MM.1S (cell line): ENCODE results near the gene NMB.

Source experiments
- DNase-seq: peaks from one replicate; pipeline ENCODE4 v3.0.0-alpha.2; 2015
- H2AFZ ChIP-seq: fragments of 300-600 bp; sonication (generic); 2 replicates; pipeline ENCODE4 v1.6.0; 2016; ENCODE audit warnings: antibody characterized with exemption, low read length
- H3F3A ChIP-seq: fragments of 300-600 bp; sonication (generic); 2 replicates; pipeline ENCODE4 v1.6.1; 2016; ENCODE audit warnings: mild to moderate bottlenecking, antibody characterized with exemption, low read length, moderate library complexity, mixed read lengths; ENCODE audit not compliant: insufficient read depth
- H3K27ac ChIP-seq: fragments of 300-600 bp; sonication (generic); 2 replicates; pipeline ENCODE4 v1.5.1; 2016; ENCODE audit warnings: mild to moderate bottlenecking, low read length
- H3K27me3 ChIP-seq: fragments of 300-600 bp; sonication (generic); replicated peaks from 2 replicates; pipeline ENCODE4 v1.6.0; 2016; ENCODE audit warnings: low read length; ENCODE audit not compliant: insufficient read depth
- H3K36me3 ChIP-seq: fragments of 300-600 bp; sonication (generic); replicated peaks from 2 replicates; pipeline ENCODE4 v1.6.1; 2016; ENCODE audit warnings: mild to moderate bottlenecking, low read length, mixed read lengths; ENCODE audit not compliant: insufficient read depth
- H3K4me1 ChIP-seq: fragments of 300-600 bp; sonication (generic); 2 replicates; pipeline ENCODE4 v1.6.1; 2016; ENCODE audit warnings: low read length, mixed read lengths
- H3K4me2 ChIP-seq: fragments of 300-600 bp; sonication (generic); 2 replicates; pipeline ENCODE4 v1.6.0; 2016; ENCODE audit warnings: low read depth, low read length
- H3K4me3 ChIP-seq: fragments of 300-600 bp; sonication (generic); 2 replicates; pipeline ENCODE4 v1.5.1; 2016; ENCODE audit warnings: low read length, mixed read lengths
- H3K79me2 ChIP-seq: fragments of 300-600 bp; sonication (generic); 2 replicates; pipeline ENCODE4 v1.6.1; 2016; ENCODE audit warnings: mixed run types, low read length, mixed read lengths
- H3K9ac ChIP-seq: fragments of 300-600 bp; sonication (generic); 2 replicates; pipeline ENCODE4 v1.6.1; 2016; ENCODE audit warnings: low read length, mixed read lengths
- H3K9me2 ChIP-seq: fragments of 300-600 bp; sonication (generic); replicated peaks from 2 replicates; pipeline ENCODE4 v1.6.1; 2016; ENCODE audit warnings: mild to moderate bottlenecking, low read length, mixed read lengths; ENCODE audit not compliant: insufficient read depth
- H3K9me3 ChIP-seq: fragments of 300-600 bp; sonication (generic); replicated peaks from 2 replicates; pipeline ENCODE4 v1.6.1; 2016; ENCODE audit warnings: mild to moderate bottlenecking, low read length, mixed read lengths; ENCODE audit not compliant: insufficient read depth
- H4K20me1 ChIP-seq: fragments of 300-600 bp; sonication (generic); 2 replicates; pipeline ENCODE4 v1.6.1; 2016; ENCODE audit warnings: mild to moderate bottlenecking, low read length, moderate library complexity, mixed read lengths; ENCODE audit not compliant: insufficient read depth
- EZH2 ChIP-seq: fragments of 300-600 bp; sonication (generic); optimal IDR thresholded peaks from 2 replicates; pipeline ENCODE3; 2017; ENCODE audit warnings: low read depth, mild to moderate bottlenecking, antibody characterized with exemption, low read length, mixed read lengths
- EZH2phosphoT487 ChIP-seq: fragments of 300-600 bp; sonication (generic); IDR thresholded peaks from 2 replicates; pipeline ENCODE4 v1.6.1; 2018; ENCODE audit warnings: antibody characterized with exemption, low read length
- TF ChIP-seq, protein P1 (sequence below): fragments of 300-600 bp; sonication (generic); IDR thresholded peaks from 2 replicates; pipeline ENCODE4 v1.5.1; 2016; ENCODE audit warnings: antibody characterized with exemption, low read length, mixed read lengths

NMB gene

DNA sequence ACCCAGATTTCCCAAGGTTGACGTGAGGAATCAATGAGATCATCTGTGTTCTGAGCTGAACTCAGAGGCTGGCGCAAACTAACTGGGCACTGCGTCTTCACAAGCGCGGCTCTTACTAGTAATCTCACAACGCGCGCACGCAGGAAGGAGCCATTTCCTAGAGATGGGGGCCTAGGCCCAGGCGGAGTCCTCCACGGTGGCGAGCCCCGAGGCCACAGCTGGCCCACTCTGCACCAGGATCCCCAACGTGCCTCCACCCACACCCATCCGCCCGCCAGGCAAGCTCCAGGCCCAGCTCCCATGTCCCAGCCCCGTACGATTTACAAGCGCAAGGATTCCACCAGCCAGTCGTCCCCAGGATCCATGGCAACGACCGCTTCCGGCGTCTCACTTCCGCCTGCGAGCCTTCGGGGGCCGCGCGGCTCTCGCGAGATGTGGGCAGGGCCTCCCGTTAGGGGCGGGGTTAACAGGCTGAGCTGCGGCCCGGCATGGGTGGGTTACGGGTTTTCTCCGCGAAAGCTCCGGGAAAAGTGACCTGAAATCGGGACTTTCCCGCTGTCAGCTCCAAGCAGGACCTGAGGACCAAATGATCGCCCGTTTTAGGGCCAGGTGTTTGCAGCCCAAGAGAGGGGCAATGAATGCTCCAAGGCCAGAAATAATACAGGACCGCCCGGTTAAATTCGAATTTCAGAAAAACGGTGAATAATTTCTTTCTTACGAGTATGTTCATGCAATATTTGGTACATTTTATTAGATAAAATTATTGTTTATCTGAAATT lies 3.9 kb downstream of the NMB start, which contains the start of gene WDR73:
Gene WDR73 (minus strand): TSS at position 374 of the 779 bp plus-strand sequence. CDS start 9 bp downstream, at position 365.
- Histone ChIP-seq H3K27ac (peak within 1 kb of the TSS; percentile 75), H3K9ac (peak within 1 kb of the TSS; percentile 97), H3K27me3 (no peaks in the 10 kb centered on the region), H3K9me3 (no peaks in the 10 kb centered on the region), H3K36me3 (no peaks in the 10 kb centered on the region), H3K4me2 (peak within 1 kb of the TSS; percentile 100), H3K4me3 (peak within 1 kb of the TSS; percentile 100), H3K79me2 (peaks cover 18% of the 10 kb centered on the region), H2AFZ (peak within 1 kb of the TSS; percentile 98), H4K20me1 (no peaks in the 10 kb centered on the region), H3K4me1 (peaks cover 11% of the 10 kb centered on the region), H3F3A (peaks cover 31% of the 10 kb centered on the region), H3K9me2 (no peaks in the 10 kb centered on the region)
- TF ChIP-seq EZH2 (no peak), EZH2phosphoT487 (no peak)
- TF ChIP-seq, protein P1, sequence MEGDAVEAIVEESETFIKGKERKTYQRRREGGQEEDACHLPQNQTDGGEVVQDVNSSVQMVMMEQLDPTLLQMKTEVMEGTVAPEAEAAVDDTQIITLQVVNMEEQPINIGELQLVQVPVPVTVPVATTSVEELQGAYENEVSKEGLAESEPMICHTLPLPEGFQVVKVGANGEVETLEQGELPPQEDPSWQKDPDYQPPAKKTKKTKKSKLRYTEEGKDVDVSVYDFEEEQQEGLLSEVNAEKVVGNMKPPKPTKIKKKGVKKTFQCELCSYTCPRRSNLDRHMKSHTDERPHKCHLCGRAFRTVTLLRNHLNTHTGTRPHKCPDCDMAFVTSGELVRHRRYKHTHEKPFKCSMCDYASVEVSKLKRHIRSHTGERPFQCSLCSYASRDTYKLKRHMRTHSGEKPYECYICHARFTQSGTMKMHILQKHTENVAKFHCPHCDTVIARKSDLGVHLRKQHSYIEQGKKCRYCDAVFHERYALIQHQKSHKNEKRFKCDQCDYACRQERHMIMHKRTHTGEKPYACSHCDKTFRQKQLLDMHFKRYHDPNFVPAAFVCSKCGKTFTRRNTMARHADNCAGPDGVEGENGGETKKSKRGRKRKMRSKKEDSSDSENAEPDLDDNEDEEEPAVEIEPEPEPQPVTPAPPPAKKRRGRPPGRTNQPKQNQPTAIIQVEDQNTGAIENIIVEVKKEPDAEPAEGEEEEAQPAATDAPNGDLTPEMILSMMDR, result no peak
- peak; percentile 96 for DNase-seq

DNA sequence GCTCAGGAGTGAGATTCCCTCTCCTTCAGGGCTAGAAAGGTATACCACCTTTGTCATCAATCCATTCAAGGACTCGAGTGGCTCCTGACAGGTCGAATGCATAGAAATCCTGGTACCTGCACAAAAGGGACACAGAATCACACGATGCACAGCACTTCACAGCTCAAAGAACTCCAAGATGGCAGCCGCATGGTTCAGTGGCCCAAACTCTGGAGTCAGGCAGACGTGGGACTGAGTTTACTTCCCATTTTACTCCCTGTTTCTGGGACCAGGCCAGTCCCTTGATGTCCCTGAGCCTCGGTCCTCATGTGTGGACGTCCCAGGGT lies 4.5 kb downstream of the NMB start:
- Histone ChIP-seq H3K4me1 (peaks cover 6% of the 10 kb centered on the region), H3K9me2 (no peaks in the 10 kb centered on the region), H2AFZ (peak overlapping the region; percentile 98), H3K4me3 (peak overlapping the region; percentile 100), H3K27ac (peak overlapping the region; percentile 75), H3K79me2 (peaks cover 18% of the 10 kb centered on the region), H3K9ac (peak overlapping the region; percentile 97), H3K9me3 (no peaks in the 10 kb centered on the region), H3K27me3 (no peaks in the 10 kb centered on the region), H3F3A (peaks cover 26% of the 10 kb centered on the region), H4K20me1 (no peaks in the 10 kb centered on the region), H3K4me2 (peak overlapping the region; percentile 100), H3K36me3 (0 out of 2 replicates have a peak, but pooled peaks cover 3% of the 10 kb centered on the region)
- DNase-seq, result no peak
- TF ChIP-seq EZH2phosphoT487 (no peak), EZH2 (no peak)
- TF ChIP-seq, protein P1, result no peak

DNA sequence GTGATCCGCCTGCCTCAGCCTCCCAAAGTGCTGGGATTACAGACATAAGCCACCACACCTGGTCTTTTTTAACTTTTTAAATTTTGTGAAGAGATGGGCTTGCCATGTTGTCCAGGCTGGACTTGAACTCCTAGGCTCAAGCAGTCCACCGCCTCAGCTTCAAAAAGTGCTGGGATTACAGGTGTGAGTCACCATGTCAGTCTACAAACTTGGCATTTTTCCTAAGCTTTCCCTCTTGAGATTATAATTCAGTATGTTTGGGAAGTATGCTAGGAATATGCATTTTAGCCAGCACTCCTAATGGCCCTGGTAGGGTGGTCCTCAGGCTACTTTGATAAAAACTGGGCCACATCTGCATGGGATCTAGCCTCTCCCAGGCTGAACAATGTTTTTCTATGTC lies 8.3 kb downstream of the NMB start:
- Histone ChIP-seq H4K20me1 (no peaks in the 10 kb centered on the region), H3K9me2 (no peaks in the 10 kb centered on the region), H3K9me3 (no peaks in the 10 kb centered on the region), H3K27me3 (no peaks in the 10 kb centered on the region), H2AFZ (no peak overlapping the region), H3K36me3 (0 out of 2 replicates have a peak, but pooled peaks cover 11% of the 10 kb centered on the region), H3K9ac (no peak overlapping the region), H3F3A (peaks cover 9% of the 10 kb centered on the region), H3K4me2 (no peak overlapping the region), H3K4me1 (no peaks in the 10 kb centered on the region), H3K79me2 (peaks cover 18% of the 10 kb centered on the region), H3K27ac (no peak overlapping the region), H3K4me3 (no peak overlapping the region)
- TF ChIP-seq, protein P1, result no peak
- TF ChIP-seq EZH2phosphoT487 (no peak), EZH2 (no peak)
- DNase-seq, result no peak
